Stimulated activated CD8-positive, alpha-beta memory T cell treated with anti-CD3 and anti-CD28 coated beads, Interleukin-15, amount 100 ng/mL, for 4 hours (primary cell): Measurements from ENCODE around the gene MN1.

Experiments used
- DNase-seq, 2 donors: peaks; one replicate each; pipeline ENCODE4 v3.0.0-alpha.2; 2020; ENCODE audit warnings: low read depth in 2 of 2

MN1 gene

DNA sequence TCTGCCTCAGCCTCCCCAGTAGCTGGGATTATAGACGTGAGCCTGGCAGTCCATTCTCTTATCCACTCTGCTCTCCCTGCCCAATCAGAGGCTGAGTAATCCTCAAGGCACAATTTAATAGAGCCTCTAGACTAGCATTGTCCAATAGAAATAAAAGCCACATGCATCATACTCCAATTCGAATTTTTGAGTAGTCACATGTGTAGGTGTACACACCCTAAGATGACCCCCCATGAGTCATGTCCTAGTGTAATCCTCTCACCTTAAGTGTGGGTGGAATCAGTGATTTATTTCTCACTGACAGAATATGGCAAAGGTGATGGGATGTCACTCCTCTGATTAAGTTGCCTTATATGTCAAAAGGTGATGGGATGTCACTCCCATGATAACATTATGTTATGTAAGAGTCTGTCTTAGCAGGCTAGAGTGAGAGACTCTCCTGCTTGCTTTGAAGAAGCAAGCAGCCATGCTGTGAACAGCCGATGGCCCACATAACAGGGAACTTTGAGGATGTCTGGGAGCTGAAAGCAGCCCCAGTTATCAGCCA is 61.3 kb downstream of the MN1 start:
- DNase-seq, result no peak

- DNase-seq, result no peak
These were observed 64.0 kb downstream of the MN1 start for GRCh38 chr22:27737521-27737920.

- no peak for DNase-seq
These were observed 67.5 kb downstream of the MN1 start for GRCh38 chr22:27734066-27734465.

GRCh38 chr22:27732841-27733240 is 68.7 kb downstream of the MN1 start:
- no peak for DNase-seq

DNA sequence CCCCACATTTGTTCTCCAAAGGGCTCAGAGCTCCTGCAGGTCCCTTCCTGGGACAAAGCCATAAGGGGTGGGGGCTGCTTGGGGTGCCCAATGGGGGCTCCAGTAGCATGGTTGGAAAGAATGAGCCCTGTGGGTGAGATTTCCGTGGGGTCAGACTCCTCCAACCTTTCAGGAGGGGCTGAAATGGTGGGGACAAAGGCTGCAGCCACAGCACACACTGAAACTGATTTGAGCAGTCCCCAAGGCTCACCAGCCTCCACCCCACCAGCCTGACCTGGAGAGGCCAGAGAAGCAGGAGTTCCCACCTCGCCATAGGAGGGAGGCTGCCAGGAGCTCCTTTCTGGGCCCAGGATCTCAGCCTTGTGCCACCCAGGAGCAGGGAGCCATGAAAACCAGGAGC is 69.2 kb downstream of the MN1 start:
- no peak for DNase-seq

GRCh38 chr22:27731621-27732020 is 69.9 kb downstream of the MN1 start:
- no peak for DNase-seq

DNA sequence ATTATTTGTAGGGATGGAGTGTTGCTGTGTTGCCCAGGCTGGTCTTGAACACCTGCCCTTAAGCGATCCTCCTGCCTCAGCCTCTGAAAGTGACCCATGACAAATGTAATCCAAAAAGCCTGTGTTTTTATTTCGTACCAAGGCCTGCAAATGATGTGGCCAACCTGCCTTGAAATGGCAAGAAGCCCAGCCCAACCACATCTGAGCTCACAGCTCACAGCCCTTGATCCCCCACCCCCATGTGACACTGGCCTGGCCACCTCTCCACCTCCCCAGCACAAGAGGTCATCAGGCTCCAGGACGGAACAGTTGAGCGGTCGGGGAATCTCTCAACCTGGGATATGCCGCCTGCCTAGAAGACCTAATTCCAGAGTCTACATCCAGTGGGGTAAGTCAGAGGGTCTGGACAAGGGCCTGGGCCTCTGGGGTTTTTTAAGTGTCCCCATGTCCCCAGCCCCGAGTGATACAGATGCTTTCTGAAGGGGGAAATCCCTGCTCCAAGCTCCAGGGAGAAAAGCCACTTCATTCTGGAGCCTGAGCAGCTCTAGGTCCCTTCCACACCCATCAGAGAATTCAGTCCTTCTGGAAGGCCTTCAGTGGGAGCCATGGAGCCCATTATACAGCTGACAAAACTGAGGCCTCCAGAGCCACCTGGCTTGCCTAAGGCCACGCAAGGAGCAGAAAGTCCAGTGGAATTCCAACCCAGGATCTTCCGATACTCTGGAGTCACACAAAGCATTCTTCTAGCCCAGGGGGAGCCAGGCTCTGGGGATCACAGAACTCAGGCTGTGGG is 70.7 kb downstream of the MN1 start:
- no peak for DNase-seq

GRCh38 chr22:27729246-27729645 is 72.3 kb downstream of the MN1 start:
- no peak for DNase-seq

DNA sequence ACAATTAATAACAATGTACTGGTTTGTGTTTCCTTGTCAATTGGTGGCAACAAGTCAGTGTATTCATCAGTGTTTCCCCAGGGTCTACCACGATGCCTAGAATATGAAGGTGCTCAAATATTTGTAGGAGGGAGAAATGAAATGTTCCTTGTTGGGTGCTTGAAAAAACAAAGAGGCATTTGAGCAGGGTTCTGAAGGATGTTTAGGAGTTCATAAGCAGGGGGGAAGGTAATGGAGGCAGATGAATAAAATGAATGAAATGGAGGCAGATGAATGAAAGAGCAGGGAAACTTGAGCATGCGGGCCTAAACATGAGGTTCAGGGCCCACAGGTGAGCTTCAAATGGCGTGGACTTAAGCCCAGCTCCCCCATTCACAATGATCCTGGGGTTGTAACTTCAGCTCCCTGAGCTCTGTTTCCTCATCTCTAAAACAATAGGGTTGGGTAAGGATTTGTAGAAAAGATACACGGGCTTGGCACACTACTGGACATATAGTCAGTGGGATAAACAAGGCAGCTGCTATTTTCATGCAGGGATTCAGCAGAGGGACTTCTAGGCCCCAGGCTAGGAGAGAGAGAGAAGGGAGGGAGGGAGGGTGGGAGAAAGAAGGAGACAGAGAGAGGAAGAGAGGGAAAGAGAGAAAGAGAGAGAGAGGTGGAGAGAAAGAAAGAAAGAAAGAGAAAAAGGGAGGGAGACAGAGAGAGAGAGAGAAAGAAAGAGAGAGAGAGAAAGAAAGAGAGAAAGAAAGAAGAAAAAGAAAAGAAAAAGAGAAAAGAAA is 73.7 kb downstream of the MN1 start:
- no peak for DNase-seq

- no peak for DNase-seq
These were observed 74.7 kb downstream of the MN1 start for GRCh38 chr22:27726686-27727449.

DNA sequence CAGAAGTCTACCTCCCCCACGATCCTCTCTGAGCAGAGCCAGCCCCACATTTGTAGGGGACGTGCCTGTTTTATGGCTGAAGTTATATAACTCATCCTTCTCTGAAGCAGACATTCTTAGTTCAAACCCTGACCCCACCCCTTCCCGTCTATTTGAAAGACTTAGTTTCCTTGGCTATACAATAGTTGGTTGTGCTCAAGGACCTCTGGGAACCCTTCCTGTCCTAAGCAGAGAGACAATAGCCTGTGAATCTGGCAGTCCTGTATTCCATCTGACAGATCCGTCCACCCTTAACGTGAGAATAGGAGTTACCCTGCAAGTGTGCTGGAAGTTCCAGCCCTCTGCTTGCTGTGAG is 75.2 kb downstream of the MN1 start:
- DNase-seq, result no peak

GRCh38 chr22:27725661-27726060 is 75.9 kb downstream of the MN1 start:
- DNase-seq, result no peak

DNA sequence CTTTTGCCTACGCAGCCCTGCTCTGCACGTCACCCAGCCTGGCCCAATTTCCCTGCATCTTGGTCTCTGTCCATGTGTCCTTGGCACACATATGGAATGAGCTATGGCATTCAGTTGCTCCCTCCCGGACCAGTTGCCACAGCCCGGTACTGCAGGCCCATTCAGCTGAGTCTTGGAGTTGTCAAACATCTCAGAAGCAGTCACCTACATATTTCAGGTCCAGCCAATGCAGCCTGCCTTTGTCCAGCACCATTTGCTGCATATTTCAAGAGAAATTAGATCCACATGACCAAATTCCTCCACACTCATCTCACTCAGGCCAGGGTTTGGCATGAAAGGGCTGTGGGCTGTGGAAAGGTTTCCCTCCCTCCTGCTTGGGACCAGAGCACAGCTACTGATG is 76.8 kb downstream of the MN1 start:
- DNase-seq, result no peak

DNA sequence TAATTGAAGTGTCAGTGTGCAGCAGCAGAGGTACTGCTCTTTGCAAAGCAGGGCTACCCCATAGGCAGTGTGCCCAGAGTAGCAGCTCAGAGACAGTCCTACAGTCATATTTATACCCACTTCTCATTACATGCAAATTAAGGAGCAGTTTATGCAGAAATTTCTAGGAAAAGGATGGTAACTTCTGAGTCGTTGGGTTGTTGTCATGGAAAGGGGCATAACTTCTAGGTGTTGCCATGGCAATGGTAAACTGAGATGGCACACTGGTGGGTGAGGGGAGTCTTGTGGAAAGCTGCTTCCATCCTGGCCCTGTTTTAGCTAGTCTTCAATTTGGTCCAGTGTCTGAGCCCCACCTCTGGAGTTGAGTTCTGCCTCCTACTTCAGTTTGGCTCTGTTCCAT is 77.4 kb downstream of the MN1 start:
- DNase-seq, result no peak

GRCh38 chr22:27723708-27724107 is 77.8 kb downstream of the MN1 start:
- no peak for DNase-seq

GRCh38 chr22:27723158-27723557 is 78.4 kb downstream of the MN1 start:
- no peak for DNase-seq

DNA sequence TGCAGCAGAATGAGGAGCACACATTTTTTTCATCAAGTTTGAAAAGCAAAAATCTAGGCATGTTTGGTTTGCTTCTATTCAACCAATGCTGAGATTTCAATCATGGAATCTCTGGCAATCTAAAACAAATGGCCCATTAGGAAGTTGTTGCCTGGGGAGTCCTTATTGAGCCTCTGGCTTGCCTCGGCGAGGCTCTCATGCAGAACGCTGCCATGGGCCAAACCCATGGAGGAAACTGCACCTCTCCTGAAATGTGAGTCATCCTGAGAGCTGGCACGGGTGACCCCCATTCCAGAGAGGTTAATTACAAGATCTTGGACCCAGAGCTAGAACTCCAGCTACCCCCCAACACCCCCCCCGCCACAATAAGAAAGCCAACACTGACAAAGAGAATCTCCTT is 80.7 kb downstream of the MN1 start:
- DNase-seq, result no peak

DNA sequence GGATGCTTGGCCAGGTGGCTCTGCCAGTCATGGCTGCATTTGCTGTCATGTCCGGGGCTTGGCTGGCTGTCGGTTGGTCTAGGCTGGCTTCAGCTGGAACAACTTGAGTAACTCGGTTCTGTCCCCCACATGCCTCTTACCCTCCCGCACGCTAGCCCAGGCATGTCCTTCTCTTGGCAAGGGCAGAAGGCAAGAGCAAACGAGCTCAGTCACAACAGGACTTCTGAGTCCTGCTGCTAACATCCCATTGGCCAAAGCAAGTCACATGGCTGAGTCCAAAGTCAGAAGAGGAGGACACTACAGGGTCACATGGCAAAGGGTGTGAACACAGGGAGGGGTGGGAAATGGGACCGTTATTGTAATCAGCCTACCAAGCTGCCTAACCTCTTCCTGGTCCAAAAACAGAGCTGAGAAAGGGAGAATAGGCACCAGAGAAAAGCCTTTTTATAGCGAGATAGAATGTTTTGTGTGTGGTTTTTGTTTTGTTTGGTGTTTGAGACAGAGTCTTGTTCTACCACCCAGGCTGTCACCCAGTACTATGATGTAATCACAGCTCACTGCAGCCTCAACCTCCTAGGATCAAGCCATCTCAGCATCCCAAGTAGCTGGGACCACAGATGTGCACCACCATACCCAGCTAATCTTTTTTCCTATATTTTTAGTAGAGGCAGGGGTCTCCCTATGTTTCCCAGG is 81.9 kb downstream of the MN1 start:
- no peak for DNase-seq

DNA sequence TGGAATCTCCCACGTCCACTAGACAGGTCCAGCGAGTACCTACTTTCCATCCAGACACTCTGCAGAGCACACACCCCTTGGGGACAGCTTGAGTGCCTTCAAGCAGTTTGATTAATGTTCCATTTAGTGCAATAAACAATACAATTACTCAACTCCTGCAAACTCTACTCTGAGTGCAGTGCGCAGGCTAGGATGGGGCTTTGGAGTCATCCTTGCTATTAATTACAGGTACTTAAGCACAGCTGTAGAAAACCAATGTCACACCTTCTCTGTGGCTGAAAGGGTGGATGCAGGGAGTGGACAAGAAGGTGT is 82.6 kb downstream of the MN1 start:
- DNase-seq, result no peak

- no peak for DNase-seq
These were observed 83.1 kb downstream of the MN1 start for GRCh38 chr22:27718186-27719035.

- no peak for DNase-seq
These were observed 84.5 kb downstream of the MN1 start for GRCh38 chr22:27717094-27717493.
